OCI-LY7 (cell line): ENCODE data around the gene MRPS27. TPM values are rescaled to one million over a fixed set of nuclear protein-coding genes. Genes with fewer than 3 reads are reported as not detected.

Source experiments
- BruUV-seq: library from RNA; stranded (reverse); fragments of 400-500 nt; replicated peaks from 2 replicates; lab custom pipeline; 2021; lab: Mats Ljungman, UMichigan
- CTCF ChIA-PET: fragments of 300-600 bp; sonication (Branson Sonifier 250); formaldehyde crosslinking; loops from one replicate; lab custom pipeline; 2022; ENCODE audit warnings: antibody characterized with exemption; ENCODE audit not compliant: unreplicated experiment; lab: Charles Lee
- POLR2A ChIA-PET: fragments of 300-600 bp; sonication (Branson Sonifier 250); formaldehyde crosslinking; loops from one replicate; lab custom pipeline; 2022; ENCODE audit warnings: antibody characterized with exemption; lab: Charles Lee
- DNase-seq: peaks from one replicate; pipeline ENCODE4 v3.0.0-alpha.2; 2015; ENCODE audit warnings: low spot score
- H2AFZ ChIP-seq: fragments of 200-600 bp; sonication (generic), shearing (Covaris generic); 2 replicates; pipeline ENCODE4 v1.6.1; 2014; ENCODE audit warnings: mild to moderate bottlenecking, antibody characterized with exemption, low read length, moderate library complexity
- H3K27ac ChIP-seq: fragments of 200-600 bp; sonication (generic); 2 replicates; pipeline ENCODE4 v1.5.1; 2014; ENCODE audit warnings: mixed run types, low read depth, mild to moderate bottlenecking, moderate library complexity, low read length, inconsistent platforms; ENCODE audit not compliant: poor library complexity, severe bottlenecking
- H3K36me3 ChIP-seq: fragments of 200-600 bp; sonication (generic); 2 replicates; pipeline ENCODE4 v1.6.1; 2014; ENCODE audit warnings: mild to moderate bottlenecking, antibody characterized with exemption, low read length, moderate library complexity, mixed read lengths; ENCODE audit not compliant: insufficient read depth
- H3K4me1 ChIP-seq: fragments of 200-600 bp; sonication (generic); 2 replicates; pipeline ENCODE4 v1.5.1; 2014; ENCODE audit warnings: mild to moderate bottlenecking, low read length; ENCODE audit not compliant: insufficient read depth, poor library complexity, severe bottlenecking
- H3K4me2 ChIP-seq: fragments of 200-600 bp; sonication (generic); 2 replicates; pipeline ENCODE4 v1.6.1; 2014; ENCODE audit warnings: mild to moderate bottlenecking, low read length
- H3K4me3 ChIP-seq: fragments of 200-600 bp; sonication (generic); 2 replicates; pipeline ENCODE4 v1.5.1; 2014; ENCODE audit warnings: mild to moderate bottlenecking, low read depth, low read length; ENCODE audit not compliant: poor library complexity, severe bottlenecking
- H3K79me2 ChIP-seq: fragments of 200-600 bp; sonication (generic); 2 replicates; pipeline ENCODE4 v1.6.1; 2016; ENCODE audit warnings: low read depth, mild to moderate bottlenecking, low read length, moderate library complexity, mixed read lengths; ENCODE audit not compliant: insufficient read depth
- H3K9me2 ChIP-seq: fragments of 200-600 bp; sonication (generic); 2 replicates; pipeline ENCODE4 v1.6.1; 2016; ENCODE audit warnings: mild to moderate bottlenecking, low read length, mixed read lengths; ENCODE audit not compliant: insufficient read depth
- H3K9me3 ChIP-seq: fragments of 200-600 bp; sonication (generic); 2 replicates; pipeline ENCODE4 v1.6.1; 2014; ENCODE audit warnings: mild to moderate bottlenecking, mixed run types, low read length, mixed read lengths
- H4K20me1 ChIP-seq: fragments of 200-600 bp; sonication (generic); 2 replicates; pipeline ENCODE4 v1.6.1; 2014; ENCODE audit warnings: mild to moderate bottlenecking, antibody characterized with exemption, low read length, moderate library complexity, mixed read lengths; ENCODE audit not compliant: insufficient read depth
- CTCF ChIP-seq: fragments of 200-600 bp; sonication (generic); conservative IDR thresholded peaks from 2 replicates; pipeline ENCODE4 v1.5.1; 2014; ENCODE audit warnings: mild to moderate bottlenecking, antibody characterized with exemption, low read length, moderate library complexity, mixed read lengths
- EZH2phosphoT487 ChIP-seq: fragments of 200-600 bp; sonication (generic); IDR thresholded peaks from 2 replicates; pipeline ENCODE4 v1.6.1; 2018; ENCODE audit warnings: low read depth, borderline replicate concordance, mild to moderate bottlenecking, mixed run types, antibody characterized with exemption, low read length, moderate library complexity, mixed read lengths
- intact Hi-C: fragments of 100-400 bp; cut with micrococcal nuclease; formaldehyde crosslinking; loops from one replicate; pipeline ENCODE4 v1.10.0; 2022; ENCODE audit not compliant: unreplicated experiment
- total RNA-seq, 2 experiments: library from RNA; depleted of rRNA in 1 of 2; stranded (reverse); fragments of >200 nt in 1 of 2; shearing (Covaris generic) in 1 of 2; gene quantifications; 2 replicates each; pipeline ENCODE4 v1.2.3, GENCODE V29; 2014 to 2022

MRPS27 gene
- total RNA-seq, 2 experiments from 2014 or later: 62.6 to 70.9 TPM

- no peak overlapping the region for H3K4me2 ChIP-seq
- DNase-seq: peak; percentile 14
- peaks cover 14% of the 10 kb centered on the region for H3K4me1 ChIP-seq
- H2AFZ ChIP-seq: no peak overlapping the region
- no peaks in the 10 kb centered on the region for H3K9me3 ChIP-seq
- peak; percentile 63 for TF ChIP-seq CTCF
- TF ChIP-seq EZH2phosphoT487: no peak
- BruUV-seq: no TSS peak
- no peak overlapping the region for H3K4me3 ChIP-seq
- peaks cover 24% of the 10 kb centered on the region; the same call in 1 of the 2 replicates for H3K79me2 ChIP-seq
- intact Hi-C loops: loop anchor here (5.0 kb wide), 1 partner anchor 49 kb away; no protein-coding TSS in a partner anchor
- no peaks in the 10 kb centered on the region for H3K9me2 ChIP-seq
- H3K36me3 ChIP-seq: peaks cover 31% of the 10 kb centered on the region; the same call in 1 of the 2 replicates
- ChIA-PET CTCF (no interaction called here), POLR2A (interaction anchor here (0.6 to 0.7 kb wide), 2 partner anchors 72 to 802 kb away, joined by 3 read pairs; no protein-coding TSS in a partner anchor)
- H3K27ac ChIP-seq: no peak overlapping the region
- H4K20me1 ChIP-seq: 0 out of 2 replicates have a peak, but pooled peaks cover 9% of the 10 kb centered on the region
Measured at GRCh38 chr5:72245951-72246532, 74.0 kb downstream of the MRPS27 start.

GRCh38 chr5:72245546-72245945 lies 74.5 kb downstream of the MRPS27 start:
- ChIA-PET POLR2A (interaction anchor here (0.6 kb wide), 1 partner anchor 803 kb away, joined by 3 read pairs; no protein-coding TSS in a partner anchor), CTCF (no interaction called here)
- no TSS peak for BruUV-seq
- Histone ChIP-seq H4K20me1 (0 out of 2 replicates have a peak, but pooled peaks cover 8% of the 10 kb centered on the region), H3K4me2 (no peak overlapping the region), H3K79me2 (peaks cover 24% of the 10 kb centered on the region; the same call in 1 of the 2 replicates), H3K4me1 (peaks cover 14% of the 10 kb centered on the region), H2AFZ (no peak overlapping the region), H3K36me3 (peaks cover 29% of the 10 kb centered on the region; the same call in 1 of the 2 replicates), H3K4me3 (no peak overlapping the region), H3K27ac (no peak overlapping the region), H3K9me2 (no peaks in the 10 kb centered on the region), H3K9me3 (no peaks in the 10 kb centered on the region)
- no peak for TF ChIP-seq EZH2phosphoT487
- no peak for TF ChIP-seq CTCF
- no peak for DNase-seq
- intact Hi-C loops: loop anchor here (5.0 kb wide), 1 partner anchor 48 kb away; no protein-coding TSS in a partner anchor
